ENCODE data around the gene PRDM16.

Gene PRDM16

GRCh38 chr1:3250624-3251023 is 181.6 kb downstream of the PRDM16 start:
- no peak for DNase-seq

GRCh38 chr1:3251099-3251806 is 182.2 kb downstream of the PRDM16 start:
- no peak for DNase-seq

GRCh38 chr1:3251807-3252428 is 182.9 kb downstream of the PRDM16 start:
- no peak for DNase-seq

- no peak for DNase-seq
These were observed 186.7 kb downstream of the PRDM16 start for GRCh38 chr1:3255680-3256079.

- DNase-seq: no peak
These were observed 188.8 kb downstream of the PRDM16 start for GRCh38 chr1:3257788-3258187.

GRCh38 chr1:3258386-3259003 is 189.5 kb downstream of the PRDM16 start:
- DNase-seq: no peak

GRCh38 chr1:3259020-3259419 is 190.0 kb downstream of the PRDM16 start:
- no peak for DNase-seq

- no peak for DNase-seq
These were observed 192.3 kb downstream of the PRDM16 start for GRCh38 chr1:3261007-3261968.

GRCh38 chr1:3261969-3262579 is 193.1 kb downstream of the PRDM16 start:
- no peak for DNase-seq

- DNase-seq: no peak
These were observed 193.8 kb downstream of the PRDM16 start for GRCh38 chr1:3262681-3263286.

- no peak for DNase-seq
These were observed 194.8 kb downstream of the PRDM16 start for GRCh38 chr1:3263790-3264189.

GRCh38 chr1:3264456-3264855 is 195.5 kb downstream of the PRDM16 start:
- DNase-seq: no peak

- DNase-seq: no peak
These were observed 197.1 kb downstream of the PRDM16 start for GRCh38 chr1:3265835-3266805.

- DNase-seq: no peak
These were observed 198.0 kb downstream of the PRDM16 start for GRCh38 chr1:3266870-3267549.

GRCh38 chr1:3267550-3268270 is 198.7 kb downstream of the PRDM16 start:
- no peak for DNase-seq

- no peak for DNase-seq
These were observed 199.3 kb downstream of the PRDM16 start for GRCh38 chr1:3268281-3268680.

- no peak for DNase-seq
These were observed 201.6 kb downstream of the PRDM16 start for GRCh38 chr1:3270403-3271245.

GRCh38 chr1:3271866-3272265 is 202.9 kb downstream of the PRDM16 start:
- no peak for DNase-seq

All from inflammatory macrophage treated with lipopolysaccharide for 4 hours (primary cell).